A673 (cell line): ENCODE measurements around the gene NEU3. TPM values are rescaled to one million over a fixed set of nuclear protein-coding genes. Genes with fewer than 3 reads are reported as not detected.

Source experiments
- BruUV-seq: library from RNA; stranded (reverse); fragments of 400-500 nt; replicated peaks from 2 replicates; lab custom pipeline; 2021; lab: Mats Ljungman, UMichigan
- CTCF ChIA-PET: fragments of 300-600 bp; sonication (Branson Sonifier 250); formaldehyde crosslinking; loops from one replicate; lab custom pipeline; 2022; ENCODE audit warnings: antibody characterized with exemption; lab: Charles Lee
- POLR2A ChIA-PET: fragments of 300-600 bp; sonication (Branson Sonifier 250); formaldehyde crosslinking; loops from one replicate; lab custom pipeline; 2022; ENCODE audit warnings: antibody characterized with exemption; ENCODE audit not compliant: low non-redundant PET; lab: Charles Lee
- DNase-seq: peaks from one replicate; pipeline ENCODE4 v3.0.0-alpha.2; 2015; ENCODE audit warnings: low spot score
- H3K27ac ChIP-seq: fragments of 200-600 bp; sonication (generic); 2 replicates; pipeline ENCODE4 v1.5.1; 2016; ENCODE audit warnings: mixed run types, low read depth, mild to moderate bottlenecking, mixed read lengths, antibody characterized with exemption, low read length; ENCODE audit not compliant: poor library complexity, severe bottlenecking
- H3K27me3 ChIP-seq: fragments of 200-600 bp; sonication (generic); replicated peaks from 2 replicates; pipeline ENCODE4 v1.6.1; 2017; ENCODE audit warnings: mixed run types, low read depth, mild to moderate bottlenecking, mixed read lengths, antibody characterized with exemption, low read length; ENCODE audit not compliant: insufficient read depth, poor library complexity
- H3K36me3 ChIP-seq: fragments of 200-600 bp; sonication (generic); 2 replicates; pipeline ENCODE4 v1.6.1; 2016; ENCODE audit warnings: mixed run types, mild to moderate bottlenecking, mixed read lengths, antibody characterized with exemption, low read length; ENCODE audit not compliant: insufficient read depth, poor library complexity, severe bottlenecking
- H3K4me1 ChIP-seq: fragments of 200-600 bp; sonication (generic); 2 replicates; pipeline ENCODE4 v1.6.1; 2017; ENCODE audit warnings: mixed run types, mild to moderate bottlenecking, mixed read lengths, antibody characterized with exemption, low read length; ENCODE audit not compliant: insufficient read depth, poor library complexity, severe bottlenecking
- H3K4me3 ChIP-seq: fragments of 200-600 bp; sonication (generic); 2 replicates; pipeline ENCODE4 v1.5.1; 2016; ENCODE audit warnings: low read depth, mixed run types, mild to moderate bottlenecking, mixed read lengths, low read length; ENCODE audit not compliant: poor library complexity, severe bottlenecking
- H3K9me3 ChIP-seq: fragments of 200-600 bp; sonication (generic); 2 replicates; pipeline ENCODE4 v1.6.1; 2016; ENCODE audit warnings: mixed run types, low read depth, mild to moderate bottlenecking, mixed read lengths, antibody characterized with exemption, low read length; ENCODE audit not compliant: poor library complexity, severe bottlenecking
- CTCF ChIP-seq: fragments of 300-800, 200-600 bp; sonication (generic); conservative IDR thresholded peaks from 2 replicates; pipeline ENCODE4 v1.5.1; 2017; ENCODE audit warnings: low read depth, mild to moderate bottlenecking, antibody characterized with exemption, low read length, moderate library complexity, mixed read lengths
- EZH2 ChIP-seq: fragments of 200-600 bp; sonication (generic); IDR thresholded peaks from 2 replicates; pipeline ENCODE4 v1.6.1; 2017; ENCODE audit warnings: borderline replicate concordance, low read depth, mild to moderate bottlenecking, mixed read lengths, antibody characterized with exemption, low read length; ENCODE audit not compliant: poor library complexity, severe bottlenecking
- intact Hi-C: fragments of 100-400 bp; cut with micrococcal nuclease; formaldehyde crosslinking; loops from one replicate; pipeline ENCODE4 v1.10.0; 2022; ENCODE audit not compliant: unreplicated experiment
- total RNA-seq: library from RNA; stranded (reverse); gene quantifications from 2 replicates; pipeline ENCODE4 v1.2.3, GENCODE V29; 2021

Gene NEU3
- total RNA-seq, 1 experiment from 2014 or later: 11.5 TPM

- DNase-seq: peak; percentile 33
- POLR2A ChIA-PET: interaction anchor here (0.5 kb wide), 1 partner anchor 1346 kb away, joined by 3 read pairs; no protein-coding TSS in a partner anchor
- TSS peak; percentile 90 for BruUV-seq
- H3K27me3 ChIP-seq: no peaks in the 10 kb centered on the region
- H3K4me1 ChIP-seq: peaks cover 19% of the 10 kb centered on the region
- intact Hi-C loops: loop anchor here (5.0 kb wide), 1 partner anchor 456 kb away; the partner anchor contains the start of gene LIPT2
- peak overlapping the region; percentile 88 for H3K27ac ChIP-seq
- TF ChIP-seq EZH2: no peak
- peak overlapping the region; percentile 81 for H3K4me3 ChIP-seq
- peaks cover 18% of the 10 kb centered on the region for H3K36me3 ChIP-seq
- H3K9me3 ChIP-seq: no peaks in the 10 kb centered on the region
- CTCF ChIA-PET: no interaction called here
Measured at GRCh38 chr11:74948546-74948897, 40.2 kb upstream of the NEU3 start.

GRCh38 chr11:74948898-74949752 lies 39.6 kb upstream of the NEU3 start, which contains the start of the genes SPCS2 and XRRA1:
SPCS2 (plus strand) TSS chr11:74949266; CDS start chr11:74949286, 20 bp downstream.
XRRA1 (minus strand) TSS chr11:74949091; CDS start chr11:74940878, 8,213 bp downstream.
- peaks cover 18% of the 10 kb centered on the region for H3K36me3 ChIP-seq
- no peak for TF ChIP-seq EZH2
- TF ChIP-seq CTCF: no peak
- H3K9me3 ChIP-seq: no peaks in the 10 kb centered on the region
- TSS peak; percentile 72 for BruUV-seq
- intact Hi-C loops: loop anchor here (5.0 kb wide), 1 partner anchor 457 kb away; the partner anchor contains the start of gene LIPT2
- no peaks in the 10 kb centered on the region for H3K27me3 ChIP-seq
- H3K4me3 ChIP-seq: peak within 1 kb of the TSS; percentile 81
- ChIA-PET POLR2A (interaction anchor here (0.6 kb wide), 1 partner anchor 9 kb away, joined by 5 read pairs; no protein-coding TSS in a partner anchor), CTCF (no interaction called here)
- peak; percentile 100 for DNase-seq
- peaks cover 19% of the 10 kb centered on the region for H3K4me1 ChIP-seq
- H3K27ac ChIP-seq: peak within 1 kb of the TSS; percentile 88

- H3K27me3 ChIP-seq: no peaks in the 10 kb centered on the region
- ChIA-PET POLR2A (interaction anchor here (0.6 kb wide), 1 partner anchor 33 kb away, joined by 4 read pairs; no protein-coding TSS in a partner anchor), CTCF (no interaction called here)
- TF ChIP-seq EZH2: no peak
- TF ChIP-seq CTCF: no peak
- intact Hi-C loops: loop anchor here (5.0 kb wide), 1 partner anchor 457 kb away; the partner anchor contains the start of gene LIPT2
- peaks cover 19% of the 10 kb centered on the region for H3K4me1 ChIP-seq
- peak overlapping the region; percentile 88 for H3K27ac ChIP-seq
- no TSS peak for BruUV-seq
- H3K4me3 ChIP-seq: peak overlapping the region; percentile 81
- DNase-seq: no peak
- H3K36me3 ChIP-seq: peaks cover 18% of the 10 kb centered on the region
- H3K9me3 ChIP-seq: peaks cover 1% of the 10 kb centered on the region
Measured at GRCh38 chr11:74949753-74950137, 39.0 kb upstream of the NEU3 start.
